ENCODE data around the gene DAB2IP.

DAB2IP gene

DNA sequence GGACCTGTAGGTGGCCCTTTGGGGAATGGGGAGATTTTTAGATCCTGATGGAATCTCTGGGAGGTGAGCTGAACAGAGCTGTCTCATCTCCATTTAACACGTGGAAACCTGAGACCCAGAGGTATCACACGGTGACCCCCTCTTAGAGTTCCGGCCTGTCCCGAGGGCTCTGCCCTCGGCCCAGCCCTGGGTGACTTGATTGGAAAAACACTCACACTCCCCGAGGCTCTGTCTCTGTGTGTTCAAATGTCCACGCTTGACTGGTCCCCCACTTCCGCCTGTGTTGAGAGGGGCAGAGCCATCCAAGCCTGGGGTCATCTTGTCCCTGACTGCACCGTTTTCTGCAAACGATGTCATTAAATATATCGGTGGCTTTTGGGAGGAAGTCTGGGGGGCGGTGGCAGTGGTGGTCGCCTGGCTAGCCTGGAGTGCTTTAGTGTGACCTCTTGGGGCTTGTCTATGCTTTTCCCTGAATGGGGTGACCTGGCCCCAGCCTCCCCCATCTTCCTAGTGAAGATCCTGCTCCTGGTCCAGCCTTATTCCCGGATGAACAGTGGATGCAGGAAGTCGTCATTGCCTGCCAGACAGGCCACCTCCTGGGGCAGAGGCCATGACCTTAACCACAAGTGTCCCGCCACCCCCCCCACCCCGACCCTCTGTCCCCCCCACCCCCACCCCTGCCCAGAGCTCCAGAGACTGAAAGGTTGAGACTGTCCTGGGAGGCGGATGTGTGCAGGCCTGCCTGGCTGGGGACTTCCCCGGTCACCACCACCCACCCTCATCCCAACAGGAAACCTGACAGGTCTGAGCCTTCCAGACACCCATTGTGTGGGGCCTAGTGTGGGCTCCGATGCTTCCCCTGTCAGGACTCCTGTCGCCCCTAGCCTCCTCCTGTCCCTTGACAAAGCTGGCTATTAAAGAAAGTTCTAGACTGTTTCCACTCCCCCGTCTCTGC, 5.3 kb upstream of the DAB2IP start:
- DNase-seq, result no peak

GRCh38 chr9:121646992-121647391, 4.4 kb upstream of the DAB2IP start:
- no peak for DNase-seq

- DNase-seq, result no peak
These were observed 3.3 kb upstream of the DAB2IP start for GRCh38 chr9:121648172-121648571.

GRCh38 chr9:121648799-121649198, 2.6 kb upstream of the DAB2IP start:
- DNase-seq, result no peak

DNA sequence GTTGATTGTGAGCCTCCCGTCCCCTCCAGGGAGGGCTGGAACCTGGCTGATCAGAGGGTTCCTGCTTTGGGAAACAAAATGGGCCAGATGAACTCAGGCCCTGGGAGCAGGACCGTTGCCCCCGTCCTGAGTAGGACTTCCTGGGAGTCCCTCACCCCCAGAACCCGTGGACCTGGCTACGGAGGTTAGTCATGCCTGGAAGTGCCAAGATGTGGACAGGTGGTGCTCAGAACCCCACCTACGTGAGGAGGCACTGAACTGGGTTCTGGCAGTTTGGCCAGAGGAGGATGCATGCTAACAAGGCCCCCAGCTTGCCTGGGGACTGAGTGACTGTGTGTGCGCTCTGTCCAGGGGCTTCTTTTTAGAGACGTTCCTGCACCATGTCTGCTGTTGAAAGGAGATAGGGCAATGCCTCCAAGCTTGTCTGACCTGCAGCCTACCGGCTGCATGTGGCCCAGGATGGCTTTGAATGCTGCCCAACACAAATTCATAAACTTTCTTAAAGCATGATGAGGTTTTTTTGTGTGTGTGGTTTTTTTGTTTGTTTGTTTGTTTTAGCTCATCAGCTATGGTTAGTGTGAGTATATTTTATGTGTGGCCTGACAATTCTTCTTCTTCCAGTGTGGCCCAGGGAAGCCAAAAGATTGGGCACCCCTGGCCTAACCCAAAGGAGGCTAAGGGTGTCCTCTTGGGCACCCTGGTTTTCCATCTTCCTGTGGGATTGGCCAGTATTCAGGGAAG, 1.8 kb upstream of the DAB2IP start:
- DNase-seq, result no peak

DNA sequence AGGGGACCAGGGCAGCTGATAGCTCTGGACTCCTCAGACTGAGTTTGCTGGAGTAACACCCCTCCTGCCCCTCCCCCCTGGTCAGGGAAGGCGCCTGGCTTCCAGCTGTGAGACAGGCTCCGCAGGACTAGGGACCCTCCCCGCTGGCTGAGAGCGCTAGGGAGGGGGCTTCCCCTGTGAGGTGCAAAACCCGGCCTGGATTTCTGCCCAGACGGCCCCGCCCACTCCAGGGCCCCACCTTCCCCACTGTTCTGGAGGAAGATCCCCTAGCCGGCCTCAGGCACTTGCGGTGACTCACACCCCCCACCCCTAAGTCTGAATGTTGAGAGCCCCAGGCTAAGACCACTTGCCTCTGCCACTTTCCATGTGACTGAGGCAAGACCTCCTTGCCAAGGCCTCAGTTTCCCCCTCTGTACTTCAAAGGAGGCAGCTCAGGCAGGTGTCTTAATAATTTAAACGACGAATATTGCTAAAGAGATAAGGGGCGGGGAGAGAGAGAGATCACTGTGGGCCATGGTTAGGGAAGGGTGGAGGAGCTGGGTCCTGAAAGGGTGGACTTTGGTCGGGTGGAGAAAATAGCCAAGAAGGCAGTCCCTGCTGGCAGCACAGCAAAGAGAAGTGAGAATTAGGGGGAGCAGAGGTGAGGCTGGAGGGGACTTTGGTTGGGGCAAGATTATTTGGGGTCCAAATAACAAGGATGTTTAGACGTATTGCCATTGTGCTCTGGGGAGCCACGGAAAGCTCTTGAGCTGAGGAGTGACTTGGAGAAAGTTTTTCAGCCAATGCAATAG, 1.0 kb upstream of the DAB2IP start:
- DNase-seq, result no peak

- DNase-seq, result no peak
These were observed 483 bp upstream of the DAB2IP start for GRCh38 chr9:121651008-121651294.

DNA sequence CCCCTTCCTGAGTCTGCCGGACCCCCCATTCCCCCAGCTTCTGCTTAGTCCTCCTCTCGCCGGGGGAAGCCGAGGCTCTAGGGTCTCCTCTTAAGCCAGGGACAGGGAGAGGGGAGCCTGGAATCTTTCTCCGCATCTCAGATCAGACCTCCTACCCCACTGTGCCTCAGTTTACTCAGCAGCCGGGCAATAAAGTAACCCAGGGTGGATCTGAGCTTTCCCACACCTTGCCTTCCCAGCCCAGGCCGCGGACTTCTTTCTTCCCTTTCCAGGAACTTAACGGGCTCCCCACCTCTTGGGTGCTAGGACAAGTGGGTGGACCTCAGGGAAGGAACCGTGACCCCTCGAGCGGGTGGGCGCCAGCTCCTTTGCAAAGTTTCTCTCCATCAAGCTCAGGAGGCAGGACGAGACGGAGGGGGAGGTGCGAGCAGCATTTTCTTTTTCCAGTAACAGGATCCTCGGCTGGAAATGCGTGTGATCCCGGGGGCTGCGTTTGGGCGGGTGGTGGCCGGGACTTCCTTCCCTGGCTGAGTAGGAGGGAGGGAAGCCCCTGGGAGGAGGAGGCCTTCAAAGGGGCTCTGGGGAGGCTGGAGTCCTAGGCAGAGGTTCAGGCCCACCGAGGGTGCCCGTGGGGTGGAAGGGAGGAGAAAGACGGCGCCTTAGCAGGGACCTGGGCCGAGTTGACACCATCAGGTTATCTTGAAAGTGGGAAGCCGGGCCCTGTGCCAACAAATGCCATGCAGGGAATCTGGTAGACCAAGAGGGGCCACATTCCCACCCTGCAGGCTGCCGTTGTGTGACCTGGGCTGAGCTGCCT, 795 bp downstream of the DAB2IP start:
- no peak for DNase-seq

DNA sequence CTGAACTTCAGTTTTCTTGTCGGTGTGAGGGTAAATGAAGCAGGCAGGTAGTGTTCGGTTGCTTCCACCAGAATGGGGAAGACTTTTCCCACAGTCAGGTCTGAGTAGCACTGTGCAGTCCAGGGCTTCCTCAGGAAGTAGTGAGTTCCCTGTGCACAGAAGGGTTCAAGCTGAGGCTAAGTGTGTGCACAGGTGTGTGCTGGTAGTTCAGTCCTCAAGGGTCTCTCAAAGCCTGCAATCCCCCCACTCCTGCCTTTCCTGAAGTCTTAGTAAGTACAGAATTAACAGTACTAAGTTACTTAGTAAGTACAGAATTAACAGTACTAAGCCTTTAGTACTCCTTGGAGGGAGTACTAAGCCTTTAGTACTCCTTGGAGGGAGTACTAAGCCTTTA, 1.4 kb downstream of the DAB2IP start:
- no peak for DNase-seq

- DNase-seq, result no peak
These were observed 3.2 kb downstream of the DAB2IP start for GRCh38 chr9:121654499-121655140.

GRCh38 chr9:121655231-121655755, 3.9 kb downstream of the DAB2IP start:
- no peak for DNase-seq

GRCh38 chr9:121656941-121657470, 5.6 kb downstream of the DAB2IP start:
- no peak for DNase-seq

GRCh38 chr9:121658166-121658565, 6.7 kb downstream of the DAB2IP start:
- no peak for DNase-seq

DNA sequence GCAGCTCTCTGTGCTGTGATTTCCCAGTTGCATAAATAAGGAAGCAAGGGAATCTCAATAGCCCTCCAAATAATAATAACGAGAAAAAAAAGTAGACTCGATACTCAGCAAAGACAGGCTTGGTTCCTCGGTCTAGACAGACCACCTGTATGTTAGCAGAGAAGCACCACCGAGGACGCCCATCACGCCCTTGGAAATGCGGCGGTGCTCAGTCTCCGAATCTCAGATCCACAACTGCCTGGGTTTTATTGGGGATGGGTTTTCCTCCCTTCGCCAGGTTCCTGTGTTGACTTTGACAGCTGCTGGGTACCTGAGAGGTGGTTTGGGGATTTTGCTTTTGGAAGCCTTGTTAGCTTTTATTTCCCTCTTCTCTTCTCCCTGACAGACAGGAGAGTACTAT, 7.2 kb downstream of the DAB2IP start:
- no peak for DNase-seq

DNA sequence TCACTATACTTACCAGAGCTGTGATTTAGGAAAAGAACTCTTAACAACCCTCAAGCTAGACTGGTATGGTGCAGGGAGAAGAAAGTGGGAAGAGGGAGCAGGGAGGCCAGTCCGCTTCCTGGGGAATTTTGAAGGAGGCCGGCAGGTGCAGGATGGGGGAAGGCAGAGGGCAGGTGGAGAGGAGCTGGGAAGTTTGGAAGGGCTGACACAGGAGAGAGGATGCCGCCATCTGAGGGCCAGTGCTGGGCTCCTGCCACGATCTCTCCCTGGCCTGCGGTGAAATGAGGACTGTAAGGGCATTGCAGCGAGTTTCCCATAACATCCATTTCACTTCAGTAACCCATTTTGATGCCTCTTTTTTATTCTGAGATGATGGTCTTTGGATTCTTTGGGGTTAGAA, 8.9 kb downstream of the DAB2IP start:
- DNase-seq, result no peak

- DNase-seq, result no peak
These were observed 9.4 kb downstream of the DAB2IP start for GRCh38 chr9:121660876-121661275.

GRCh38 chr9:121661328-121661727, 9.9 kb downstream of the DAB2IP start:
- DNase-seq, result no peak

- no peak for DNase-seq
These were observed 10.9 kb downstream of the DAB2IP start for GRCh38 chr9:121662359-121662758.

DNA sequence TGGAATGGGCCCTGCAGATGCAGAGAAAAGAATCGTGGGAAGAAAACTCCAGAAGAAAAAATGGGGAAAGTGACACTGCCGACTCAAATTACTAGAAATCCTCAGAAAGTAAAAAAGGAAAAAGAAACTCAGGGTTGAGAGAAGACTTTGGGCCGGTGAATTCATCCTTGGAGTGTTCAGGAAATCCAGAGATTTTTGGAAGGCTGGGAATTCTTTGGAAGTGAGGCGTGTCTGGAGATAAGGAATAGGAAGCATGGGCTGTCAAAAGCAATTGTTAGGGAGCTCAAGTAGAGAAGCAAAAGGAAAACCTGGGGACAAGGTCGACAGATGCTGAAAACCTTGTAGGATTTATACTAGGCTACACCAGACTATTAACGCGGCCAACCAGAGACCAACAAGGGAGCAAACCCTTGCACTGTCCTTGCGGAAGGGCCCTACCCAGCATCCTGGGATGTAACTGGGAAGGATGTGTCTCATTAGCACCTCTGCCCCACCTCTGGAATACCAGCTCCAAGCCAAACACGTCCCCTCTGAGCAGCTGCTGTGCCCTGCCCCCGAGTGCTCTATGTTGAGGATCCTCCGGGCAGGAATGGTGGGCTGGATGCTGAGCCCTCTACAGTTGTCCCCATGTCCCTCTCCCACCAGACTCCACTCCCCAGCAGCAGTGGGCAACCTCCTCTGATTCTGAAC, 11.6 kb downstream of the DAB2IP start:
- no peak for DNase-seq

DNA sequence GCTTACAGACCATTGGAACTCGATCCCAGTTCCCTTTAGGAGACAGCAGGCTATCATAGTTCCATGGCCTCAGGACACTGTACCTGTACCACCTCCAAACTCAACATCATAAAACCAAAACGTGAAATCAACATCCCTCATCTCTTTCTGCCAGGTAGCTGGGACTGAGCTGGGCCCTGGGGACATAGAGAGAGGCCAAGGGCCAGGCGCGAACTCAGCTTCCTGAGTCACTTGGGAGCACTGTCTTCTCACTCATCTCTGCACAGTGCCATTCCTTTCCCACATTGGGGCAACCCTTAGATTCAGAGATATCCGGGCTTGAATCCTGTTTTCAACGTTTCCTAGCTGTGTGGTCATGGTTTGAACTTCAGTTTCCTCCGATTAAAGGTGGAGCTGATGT, 12.2 kb downstream of the DAB2IP start:
- no peak for DNase-seq

DNA sequence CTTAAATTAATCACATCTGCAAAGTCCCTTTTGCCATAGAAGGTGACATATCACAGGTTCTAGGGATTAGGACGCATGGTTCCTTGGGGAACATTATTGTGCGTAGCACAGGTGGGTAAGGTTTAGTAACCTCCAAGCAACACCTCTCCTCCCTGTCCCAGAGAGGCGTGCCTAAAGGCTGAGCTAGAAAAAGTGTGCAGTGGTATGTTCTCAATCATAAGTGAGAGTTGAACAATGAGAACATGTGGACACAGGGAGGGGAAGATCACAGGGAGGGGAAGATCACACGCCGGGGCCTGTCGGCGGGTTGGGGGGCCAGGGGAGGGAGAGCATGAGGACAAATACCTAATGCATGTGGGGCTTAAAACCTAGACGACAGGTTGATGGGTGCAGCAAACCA, 14.9 kb downstream of the DAB2IP start:
- DNase-seq, result no peak
